IMR-90 (cell line): ENCODE results near the gene MTA3. TPM values are rescaled to one million over a fixed set of nuclear protein-coding genes. Genes with fewer than 3 reads are reported as not detected.
A peak's percentile ranks its signal among the peaks of the same experiment; 100 is the strongest.

Source experiments
- ATAC-seq: fragments of 200-7000 bp; cut with Tn5 transposase; 2 replicates; pipeline ENCODE4 v1.9.1; 2020; ENCODE audit warnings: low read depth, mild to moderate bottlenecking, moderate library complexity
- BruUV-seq: library from RNA; stranded (reverse); fragments of 400-500 nt; replicated peaks from 2 replicates; lab custom pipeline; 2021; lab: Mats Ljungman, UMichigan
- CTCF ChIA-PET: fragments of 300-600 bp; formaldehyde crosslinking; extraction: SDS; loops from one replicate; lab custom pipeline; 2021; ENCODE audit warnings: antibody characterized with exemption; lab: Yijun Ruan, JAX
- POLR2A ChIA-PET: fragments of 300-600 bp; sonication (Branson Sonifier 250); formaldehyde crosslinking; loops from one replicate; lab custom pipeline; 2022; ENCODE audit warnings: antibody characterized with exemption; ENCODE audit not compliant: unreplicated experiment; lab: Charles Lee
- DNase-seq: peaks from one replicate; pipeline ENCODE4 v3.0.0; 2013
- H2AFZ ChIP-seq: replicated peaks from 2 replicates; pipeline ENCODE3; 2013; ENCODE audit warnings: low read length, mild to moderate bottlenecking; ENCODE audit not compliant: poor library complexity
- H2AK5ac ChIP-seq: 2 replicates; pipeline ENCODE4 v1.6.1; 2013; ENCODE audit warnings: low read depth, low read length, inconsistent platforms
- H2AK9ac ChIP-seq: replicated peaks from 2 replicates; pipeline ENCODE3; 2013; ENCODE audit warnings: mild to moderate bottlenecking, low read depth, low read length, moderate library complexity; ENCODE audit not compliant: poor library complexity
- H2BK120ac ChIP-seq: 2 replicates; pipeline ENCODE4 v1.6.1; 2013; ENCODE audit warnings: low read depth, low read length, inconsistent platforms
- H2BK15ac ChIP-seq: 3 replicates; pipeline ENCODE4 v1.6.1; 2013; ENCODE audit warnings: low read depth, low read length, inconsistent platforms
- H2BK20ac ChIP-seq: 2 replicates; pipeline ENCODE4 v1.6.1; 2013; ENCODE audit warnings: low read depth, mild to moderate bottlenecking, inconsistent platforms, low read length, moderate library complexity
- H2BK5ac ChIP-seq: 2 replicates; pipeline ENCODE4 v1.6.1; 2013; ENCODE audit warnings: mild to moderate bottlenecking, low read depth, low read length, inconsistent platforms; ENCODE audit not compliant: poor library complexity, severe bottlenecking
- H3K14ac ChIP-seq: replicated peaks from 2 replicates; pipeline ENCODE4 v1.6.1; 2013; ENCODE audit warnings: low read depth, low read length, inconsistent platforms
- H3K18ac ChIP-seq: 2 replicates; pipeline ENCODE4 v1.6.1; 2013; ENCODE audit warnings: low read depth, low read length, control low read depth
- H3K23ac ChIP-seq: 2 replicates; pipeline ENCODE4 v1.6.1; 2013; ENCODE audit warnings: low read depth, low read length, inconsistent platforms
- H3K27ac ChIP-seq: 2 replicates; pipeline ENCODE4 v1.5.1; 2013; ENCODE audit warnings: mild to moderate bottlenecking, control low read depth, low read length; ENCODE audit not compliant: insufficient read depth
- H3K27me3 ChIP-seq: 2 replicates; pipeline ENCODE4 v1.6.1; 2013; ENCODE audit warnings: low read length; ENCODE audit not compliant: control insufficient read depth, insufficient read depth
- H3K36me3 ChIP-seq: 2 replicates; pipeline ENCODE4 v1.6.1; 2013; ENCODE audit warnings: low read length, mixed read lengths; ENCODE audit not compliant: control insufficient read depth, insufficient read depth
- H3K4ac ChIP-seq: 2 replicates; pipeline ENCODE4 v1.6.1; 2013; ENCODE audit warnings: low read depth, low read length, inconsistent platforms
- H3K4me1 ChIP-seq: 2 replicates; pipeline ENCODE4 v1.6.1; 2013; ENCODE audit warnings: low read length, mixed read lengths; ENCODE audit not compliant: control insufficient read depth, insufficient read depth
- H3K4me2 ChIP-seq: 2 replicates; pipeline ENCODE4 v1.6.1; 2013; ENCODE audit warnings: low read depth, mild to moderate bottlenecking, control low read depth, low read length, moderate library complexity
- H3K4me3 ChIP-seq: 2 replicates; pipeline ENCODE4 v1.5.1; 2013; ENCODE audit warnings: low read depth, mild to moderate bottlenecking, control low read depth, low read length, moderate library complexity; ENCODE audit not compliant: insufficient read depth
- H3K56ac ChIP-seq: 2 replicates; pipeline ENCODE4 v1.6.1; 2013; ENCODE audit warnings: low read length, inconsistent platforms; ENCODE audit not compliant: insufficient read depth; ENCODE audit errors: extremely low read depth
- H3K79me1 ChIP-seq, 2 experiments: 2 replicates each; pipeline ENCODE4 v1.6.1; 2013; ENCODE audit warnings: low read length in 2 of 2, inconsistent platforms in 1 of 2, low read depth in 1 of 2
- H3K9ac ChIP-seq: 2 replicates; pipeline ENCODE4 v1.6.1; 2013; ENCODE audit warnings: low read depth, low read length, control low read depth
- H3K9me1 ChIP-seq: 2 replicates; pipeline ENCODE4 v1.6.1; 2013; ENCODE audit warnings: low read length, inconsistent platforms; ENCODE audit not compliant: insufficient read depth
- H3K9me3 ChIP-seq: 2 replicates; pipeline ENCODE4 v1.6.1; 2013; ENCODE audit warnings: low read length; ENCODE audit not compliant: control insufficient read depth, insufficient read depth
- H4K20me1 ChIP-seq: 2 replicates; pipeline ENCODE4 v1.6.1; 2013; ENCODE audit warnings: low read length, inconsistent platforms; ENCODE audit not compliant: insufficient read depth
- H4K5ac ChIP-seq: 2 replicates; pipeline ENCODE4 v1.6.1; 2013; ENCODE audit warnings: mild to moderate bottlenecking, low read depth, low read length, control low read depth
- H4K8ac ChIP-seq, 2 experiments: 2 replicates each; pipeline ENCODE4 v1.6.1; 2013; ENCODE audit warnings: low read depth in 2 of 2, low read length in 2 of 2, control low read depth in 1 of 2, inconsistent platforms in 1 of 2
- H4K91ac ChIP-seq: 2 replicates; pipeline ENCODE4 v1.6.1; 2013; ENCODE audit warnings: low read depth, low read length, inconsistent platforms; ENCODE audit not compliant: insufficient read depth
- CTCF ChIP-seq: conservative IDR thresholded peaks from 2 replicates; pipeline ENCODE4 v1.5.1; 2012; ENCODE audit warnings: mild to moderate bottlenecking, low read depth, low read length, improper control_type of control experiment
- ELK1 ChIP-seq: fragments of 150-350 bp; IDR thresholded peaks from 2 replicates; pipeline ENCODE4 v1.6.1; 2016; ENCODE audit warnings: low read depth, mild to moderate bottlenecking, low read length, moderate library complexity, borderline replicate concordance
- MAZ ChIP-seq: IDR thresholded peaks from 2 replicates; pipeline ENCODE4 v1.6.1; 2012; ENCODE audit warnings: low read depth, mild to moderate bottlenecking, low read length, improper control_type of control experiment, moderate library complexity, borderline replicate concordance
- RCOR1 ChIP-seq: IDR thresholded peaks from 2 replicates; pipeline ENCODE4 v1.6.1; 2012; ENCODE audit warnings: mild to moderate bottlenecking, low read length, improper control_type of control experiment; ENCODE audit not compliant: insufficient replicate concordance
- USF2 ChIP-seq: fragments of 150-350 bp; IDR thresholded peaks from 2 replicates; pipeline ENCODE4 v1.6.1; 2017; ENCODE audit warnings: mild to moderate bottlenecking, antibody characterized with exemption, low read length, low read depth
- WGBS, 2 experiments: methylation state at CpG; one replicate each; pipeline versions ENCODE4 v1.1.5 to v1.1.7; 2013; ENCODE audit warnings: missing lambda C conversion rate in 2 of 2; ENCODE audit not compliant: insufficient read length in 1 of 2; ENCODE audit errors: extremely low coverage in 2 of 2; 5-methylcytosine and 5-hydroxymethylcytosine counted together
- dilution Hi-C: fragments of 300-500 bp; cut with HindIII; formaldehyde crosslinking; loops from one replicate; pipeline ENCODE4 v1.14.3; 2018; ENCODE audit warnings: low sequenced_read_pairs; ENCODE audit not compliant: unreplicated experiment
- in situ Hi-C: fragments of 300-500 bp; cut with MboI; formaldehyde crosslinking; loops from 3 replicates; pipeline ENCODE4 v1.14.3; 2019; ENCODE audit warnings: low sequenced_read_pairs, inconsistent platforms, mixed read lengths
- intact Hi-C: fragments of 100-400 bp; cut with micrococcal nuclease; formaldehyde crosslinking; loops from 2 replicates; pipeline ENCODE4 v1.10.0; 2022
- polyA plus RNA-seq, 3 experiments: library from polyadenylated mRNA; depleted of rRNA; stranded (reverse); fragments of >200 nt; gene quantifications; 2 replicates each; pipeline ENCODE4 v1.2.3, GENCODE V29; 2012; ENCODE audit warnings: low replicate concordance in 1 of 3
- total RNA-seq: library from RNA; depleted of rRNA; stranded (reverse); fragments of >200 nt; gene quantifications from 2 replicates; pipeline ENCODE4 v1.2.3, GENCODE V29; 2012

The MTA3 gene
- total and polyA plus RNA-seq, 2 of the 4 experiments (the other 2 are of a cell fraction) = 31.9 to 34.3 TPM

- no peak overlapping the region for H2AK5ac ChIP-seq
- peaks cover 5% of the 10 kb centered on the region for H3K4me1 ChIP-seq
- H2AK9ac ChIP-seq = no peak overlapping the region
- H4K20me1 ChIP-seq = peaks cover 3% of the 10 kb centered on the region; the same call in 1 of the 2 replicates
- no peak overlapping the region for H3K23ac ChIP-seq
- H3K9me1 ChIP-seq = peaks cover 8% of the 10 kb centered on the region; the same call in 1 of the 2 replicates
- H4K8ac ChIP-seq = no peak overlapping the region
- no peak overlapping the region for H3K9ac ChIP-seq
- intact Hi-C loops = loop anchor here (5.0 kb wide), 1 partner anchor 36 kb away; no protein-coding TSS in a partner anchor
- no peak overlapping the region for H2BK5ac ChIP-seq
- no CpG with 5 or more reads among the region's 5 CpGs for WGBS, 2 experiments
- H3K14ac ChIP-seq = no peak overlapping the region
- no peak overlapping the region for H3K56ac ChIP-seq
- no peaks in the 10 kb centered on the region for H3K27me3 ChIP-seq
- no peak overlapping the region for H2BK15ac ChIP-seq
- dilution Hi-C loops = no loop called here
- TF ChIP-seq USF2 = no peak
- no peak for TF ChIP-seq RCOR1
- no peak for TF ChIP-seq CTCF
- no peak for TF ChIP-seq ELK1
- no peak for TF ChIP-seq MAZ
- ATAC-seq = no peak
- in situ Hi-C loops = no loop called here
- H3K36me3 ChIP-seq = peaks cover 9% of the 10 kb centered on the region; the same call in 1 of the 2 replicates
- H3K4me2 ChIP-seq = no peak overlapping the region
- no peak overlapping the region for H3K4ac ChIP-seq
- H3K18ac ChIP-seq = no peak overlapping the region
- H2BK120ac ChIP-seq = no peak overlapping the region
- no peaks in the 10 kb centered on the region for H3K9me3 ChIP-seq
- no peak overlapping the region for H3K4me3 ChIP-seq
- no peak overlapping the region for H2AFZ ChIP-seq
- H4K91ac ChIP-seq = no peak overlapping the region
- no TSS peak for BruUV-seq
- ChIA-PET POLR2A (no interaction called here), CTCF (interaction anchor here (0.6 kb wide), 2 partner anchors 17 to 156 kb away, joined by 3 read pairs; no protein-coding TSS in a partner anchor)
- peaks cover 3 to 25% of the 10 kb centered on the region in 2 experiments; a peak in 3 of 4 replicates for H3K79me1 ChIP-seq
- DNase-seq = no peak
- H2BK20ac ChIP-seq = 0 out of 2 replicates have a peak overlapping the region, but pooled peaks have one; percentile 48
- no peak overlapping the region for H3K27ac ChIP-seq
- no peak overlapping the region for H4K5ac ChIP-seq
These were observed 49.7 kb downstream of the MTA3 start for GRCh38 chr2:42618116-42618515.
